T-helper 17 cell (primary cell): ENCODE measurements around the gene ERCC4. TPM values are rescaled to one million over a fixed set of nuclear protein-coding genes. Genes with fewer than 3 reads are reported as not detected.
"Not testable (repeated sequence)": the region's sequence is repeated elsewhere in the genome, so short reads cannot be mapped to it uniquely, and the experiment has no call there.

Source experiments
- ATAC-seq: fragments of 150-1000 bp; cut with Tn5 transposase; 2 replicates; pipeline ENCODE4 v1.10.0; 2021; ENCODE audit warnings: mild to moderate bottlenecking, moderate library complexity
- DNase-seq, 3 donors: peaks; one replicate each; pipeline versions ENCODE4 v3.0.0 to v3.0.0-alpha.2; 2020 to 2021
- H3K9me3 ChIP-seq: one replicate; pipeline ENCODE4 v1.7.0; 2013; ENCODE audit warnings: low read length, mild to moderate bottlenecking; ENCODE audit not compliant: control insufficient read depth, poor library complexity, severe bottlenecking
- H3K27ac Mint-ChIP-seq: one replicate; pipeline ENCODE4 v1.8.0; 2022; ENCODE audit warnings: mild to moderate bottlenecking, moderate library complexity, mixed read lengths
- H3K27me3 Mint-ChIP-seq: one replicate; pipeline ENCODE4 v1.8.0; 2022; ENCODE audit warnings: mixed read lengths
- H3K36me3 Mint-ChIP-seq: one replicate; pipeline ENCODE4 v1.8.0; 2022; ENCODE audit warnings: low read depth, mixed read lengths
- H3K4me1 Mint-ChIP-seq: one replicate; pipeline ENCODE4 v1.8.0; 2022; ENCODE audit warnings: mild to moderate bottlenecking, mixed read lengths
- H3K4me3 Mint-ChIP-seq: one replicate; pipeline ENCODE4 v1.8.0; 2022; ENCODE audit warnings: mild to moderate bottlenecking, moderate library complexity, mixed read lengths
- total RNA-seq, 4 donors: library from RNA in 2 of 4; stranded (reverse) in 2 of 4; gene quantifications; one replicate each; pipeline ENCODE4 v1.2.3 and lab custom pipeline; 2022 to 2026

Gene ERCC4
- total RNA-seq (1 to 10 TPM; 8.7 to 9.9 TPM), total RNA-seq (lab: John Stamatoyannopoulos, UW) (17.5 to 24.1 reads per million in 2 donors)

GRCh38 chr16:13919683-13920509 lies at the start of gene ERCC4:
ERCC4 (plus strand) TSS chr16:13920154; CDS start chr16:13920166, 12 bp downstream.
- H3K9me3 ChIP-seq = no peaks in the 10 kb centered on the region
- H3K27me3 Mint-ChIP-seq = peaks cover 6% of the 10 kb centered on the region
- ATAC-seq = peak; percentile 96
- H3K4me3 Mint-ChIP-seq = peak within 1 kb of the TSS; percentile 98
- peaks cover 2% of the 10 kb centered on the region for H3K36me3 Mint-ChIP-seq
- H3K4me1 Mint-ChIP-seq = peaks cover 24% of the 10 kb centered on the region
- peak; percentile 96 to 100 (median 98) for DNase-seq
- H3K27ac Mint-ChIP-seq = peak within 1 kb of the TSS; percentile 99

- H3K27me3 Mint-ChIP-seq = peaks cover 46% of the 10 kb centered on the region
Observed at GRCh38 chr16:13873835-13874438, 46.0 kb upstream of the ERCC4 start.

GRCh38 chr16:13875614-13876284 lies 44.2 kb upstream of the ERCC4 start:
- peaks cover 2% of the 10 kb centered on the region for H3K36me3 Mint-ChIP-seq
- no peaks in the 10 kb centered on the region for H3K4me1 Mint-ChIP-seq
- DNase-seq (no peak), ATAC-seq (no peak)
- H3K27ac Mint-ChIP-seq = no peak overlapping the region
- H3K27me3 Mint-ChIP-seq = peaks cover 32% of the 10 kb centered on the region
- H3K4me3 Mint-ChIP-seq = no peak overlapping the region
- no peaks in the 10 kb centered on the region for H3K9me3 ChIP-seq

More at GRCh38 chr16:13873835-13874438, 46.0 kb upstream of the ERCC4 start:
- ATAC-seq (no peak), DNase-seq (no peak)
- Mint-ChIP-seq H3K4me1 (no peaks in the 10 kb centered on the region), H3K36me3 (peaks cover 3% of the 10 kb centered on the region), H3K27ac (no peak overlapping the region), H3K4me3 (no peak overlapping the region)
- no peaks in the 10 kb centered on the region for H3K9me3 ChIP-seq

GRCh38 chr16:13883276-13883675 lies 36.7 kb upstream of the ERCC4 start:
- ATAC-seq (no peak), DNase-seq (no peak)
- Mint-ChIP-seq H3K36me3 (no peaks in the 10 kb centered on the region), H3K27me3 (peaks cover 42% of the 10 kb centered on the region), H3K27ac (no peak overlapping the region), H3K4me3 (no peak overlapping the region), H3K4me1 (no peaks in the 10 kb centered on the region)
- H3K9me3 ChIP-seq = no peaks in the 10 kb centered on the region

- DNase-seq = no peak
- Mint-ChIP-seq H3K27me3 (peaks cover 38% of the 10 kb centered on the region), H3K36me3 (no peaks in the 10 kb centered on the region), H3K4me3 (no peak overlapping the region), H3K27ac (no peak overlapping the region), H3K4me1 (no peaks in the 10 kb centered on the region)
- no peak for ATAC-seq
- H3K9me3 ChIP-seq = no peaks in the 10 kb centered on the region
Observed at GRCh38 chr16:13883881-13884280, 36.1 kb upstream of the ERCC4 start.

- no peaks in the 10 kb centered on the region for H3K4me1 Mint-ChIP-seq
- H3K9me3 ChIP-seq = no peaks in the 10 kb centered on the region
- DNase-seq (no peak), ATAC-seq (no peak)
- no peak overlapping the region for H3K27ac Mint-ChIP-seq
- H3K27me3 Mint-ChIP-seq = peaks cover 38% of the 10 kb centered on the region
- H3K36me3 Mint-ChIP-seq = no peaks in the 10 kb centered on the region
- H3K4me3 Mint-ChIP-seq = no peak overlapping the region
Observed at GRCh38 chr16:13885700-13886099, 34.3 kb upstream of the ERCC4 start.

GRCh38 chr16:13886608-13887007 lies 33.3 kb upstream of the ERCC4 start:
- H3K9me3 ChIP-seq = no peaks in the 10 kb centered on the region
- Mint-ChIP-seq H3K27ac (no peak overlapping the region), H3K27me3 (peaks cover 37% of the 10 kb centered on the region), H3K4me3 (no peak overlapping the region), H3K4me1 (no peaks in the 10 kb centered on the region), H3K36me3 (no peaks in the 10 kb centered on the region)
- ATAC-seq = no peak
- DNase-seq = no peak

- peaks cover 23% of the 10 kb centered on the region for H3K27me3 Mint-ChIP-seq
- H3K27ac Mint-ChIP-seq, H3K36me3 Mint-ChIP-seq, DNase-seq, H3K4me3 Mint-ChIP-seq, ATAC-seq, H3K4me1 Mint-ChIP-seq, H3K9me3 ChIP-seq: not testable (repeated sequence)
Observed at GRCh38 chr16:13889323-13889722, 30.6 kb upstream of the ERCC4 start.

GRCh38 chr16:13892301-13892700 lies 27.7 kb upstream of the ERCC4 start:
- no peaks in the 10 kb centered on the region for H3K4me1 Mint-ChIP-seq
- H3K27me3 Mint-ChIP-seq = peaks cover 1% of the 10 kb centered on the region
- H3K36me3 Mint-ChIP-seq = no peaks in the 10 kb centered on the region
- DNase-seq = no peak
- ATAC-seq = no peak
- no peak overlapping the region for H3K4me3 Mint-ChIP-seq
- H3K9me3 ChIP-seq = no peaks in the 10 kb centered on the region
- H3K27ac Mint-ChIP-seq = no peak overlapping the region

- H3K9me3 ChIP-seq = no peaks in the 10 kb centered on the region
- DNase-seq (no peak), ATAC-seq (no peak)
- Mint-ChIP-seq H3K4me3 (no peak overlapping the region), H3K4me1 (no peaks in the 10 kb centered on the region), H3K36me3 (no peaks in the 10 kb centered on the region), H3K27ac (no peak overlapping the region), H3K27me3 (peaks cover 14% of the 10 kb centered on the region)
Observed at GRCh38 chr16:13895516-13895915, 24.4 kb upstream of the ERCC4 start.

GRCh38 chr16:13896543-13897182 lies 23.3 kb upstream of the ERCC4 start:
- no peak for DNase-seq
- H3K36me3 Mint-ChIP-seq = peaks cover under 1% of the 10 kb centered on the region

GRCh38 chr16:13897806-13898205 lies 22.1 kb upstream of the ERCC4 start:
- ATAC-seq = no peak
- H3K9me3 ChIP-seq = no peaks in the 10 kb centered on the region
- no peak for DNase-seq
- H3K27me3 Mint-ChIP-seq = peaks cover 28% of the 10 kb centered on the region
- H3K4me3 Mint-ChIP-seq = no peak overlapping the region
- H3K27ac Mint-ChIP-seq = no peak overlapping the region
- no peaks in the 10 kb centered on the region for H3K4me1 Mint-ChIP-seq
- peaks cover 4% of the 10 kb centered on the region for H3K36me3 Mint-ChIP-seq

More at GRCh38 chr16:13896543-13897182, 23.3 kb upstream of the ERCC4 start:
- no peaks in the 10 kb centered on the region for H3K9me3 ChIP-seq
- H3K4me3 Mint-ChIP-seq = no peak overlapping the region
- H3K4me1 Mint-ChIP-seq = no peaks in the 10 kb centered on the region
- no peak for ATAC-seq
- H3K27me3 Mint-ChIP-seq = peaks cover 21% of the 10 kb centered on the region
- no peak overlapping the region for H3K27ac Mint-ChIP-seq

GRCh38 chr16:13898233-13898632 lies 21.7 kb upstream of the ERCC4 start:
- no peaks in the 10 kb centered on the region for H3K4me1 Mint-ChIP-seq
- H3K9me3 ChIP-seq = no peaks in the 10 kb centered on the region
- peaks cover 4% of the 10 kb centered on the region for H3K36me3 Mint-ChIP-seq
- DNase-seq (no peak), ATAC-seq (no peak)
- peaks cover 33% of the 10 kb centered on the region for H3K27me3 Mint-ChIP-seq
- H3K27ac Mint-ChIP-seq = no peak overlapping the region
- no peak overlapping the region for H3K4me3 Mint-ChIP-seq
